Mammary epithelial cell (primary cell): Measurements from ENCODE around the gene ATP6V1E1.

Experiments
- EZH2 ChIP-seq: IDR thresholded peaks from 2 replicates; pipeline ENCODE4 v1.6.1; 2012; ENCODE audit warnings: low read length, inconsistent platforms, borderline replicate concordance
- TF ChIP-seq, protein P1 (sequence below), 2 donors: IDR thresholded peaks in 1 of 2; conservative IDR thresholded peaks in 1 of 2; 2 replicates each; pipeline ENCODE4 v1.5.1; 2011 to 2012; ENCODE audit warnings: inconsistent platforms in 2 of 2, low read length in 2 of 2, mild to moderate bottlenecking in 2 of 2, control low read depth in 1 of 2, low read depth in 1 of 2; ENCODE audit not compliant: insufficient read depth in 1 of 2; ENCODE audit errors: extremely low read depth in 1 of 2

DNA sequence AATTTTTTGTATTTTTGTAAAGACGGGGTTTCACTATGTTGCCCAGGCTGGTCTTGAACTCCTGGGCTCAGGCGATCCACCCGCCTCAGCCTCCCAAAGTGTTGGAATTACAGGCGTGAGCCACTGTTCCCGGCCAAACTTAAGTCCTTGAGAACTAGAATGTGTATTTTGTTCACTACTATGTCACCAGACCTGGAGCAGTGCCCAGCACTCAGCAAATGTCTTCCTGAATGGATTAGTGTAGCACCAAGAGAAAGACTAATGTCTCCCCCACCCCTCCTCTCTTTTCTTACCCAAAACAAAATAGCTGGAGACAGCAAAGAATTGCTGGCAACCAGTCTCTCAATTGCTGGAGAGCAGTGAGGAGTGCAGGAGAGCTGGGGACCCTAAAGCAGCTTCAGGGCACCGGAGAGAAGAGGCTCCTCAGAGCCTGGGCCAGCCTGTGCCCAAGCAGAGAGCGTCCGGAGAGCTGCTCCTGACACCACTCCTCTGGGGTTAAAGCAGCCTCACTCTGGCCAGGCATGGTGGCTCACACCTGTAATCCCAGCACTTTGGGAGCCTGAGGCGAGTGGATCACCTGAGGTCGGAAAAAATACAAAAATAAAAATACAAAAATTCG is 50.3 kb downstream of the ATP6V1E1 start:
- TF ChIP-seq, protein P1, sequence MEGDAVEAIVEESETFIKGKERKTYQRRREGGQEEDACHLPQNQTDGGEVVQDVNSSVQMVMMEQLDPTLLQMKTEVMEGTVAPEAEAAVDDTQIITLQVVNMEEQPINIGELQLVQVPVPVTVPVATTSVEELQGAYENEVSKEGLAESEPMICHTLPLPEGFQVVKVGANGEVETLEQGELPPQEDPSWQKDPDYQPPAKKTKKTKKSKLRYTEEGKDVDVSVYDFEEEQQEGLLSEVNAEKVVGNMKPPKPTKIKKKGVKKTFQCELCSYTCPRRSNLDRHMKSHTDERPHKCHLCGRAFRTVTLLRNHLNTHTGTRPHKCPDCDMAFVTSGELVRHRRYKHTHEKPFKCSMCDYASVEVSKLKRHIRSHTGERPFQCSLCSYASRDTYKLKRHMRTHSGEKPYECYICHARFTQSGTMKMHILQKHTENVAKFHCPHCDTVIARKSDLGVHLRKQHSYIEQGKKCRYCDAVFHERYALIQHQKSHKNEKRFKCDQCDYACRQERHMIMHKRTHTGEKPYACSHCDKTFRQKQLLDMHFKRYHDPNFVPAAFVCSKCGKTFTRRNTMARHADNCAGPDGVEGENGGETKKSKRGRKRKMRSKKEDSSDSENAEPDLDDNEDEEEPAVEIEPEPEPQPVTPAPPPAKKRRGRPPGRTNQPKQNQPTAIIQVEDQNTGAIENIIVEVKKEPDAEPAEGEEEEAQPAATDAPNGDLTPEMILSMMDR (conservative IDR thresholded peaks at IDR 0.05 in 1 of 2, IDR thresholded peaks at IDR 0.05 in 1 of 2; ENCODE audit: extremely low read depth in 1 of 2, insufficient read depth in 1 of 2, low read depth in 1 of 2, low read length in 2 of 2) = no peak
- TF ChIP-seq EZH2 = no peak
